Posterior vena cava (tissue), 2 donors: ENCODE results near the gene ZNF134. TPM values are rescaled to one million over a fixed set of nuclear protein-coding genes. Genes with fewer than 3 reads are reported as not detected.

Experiments used
- DNase-seq: peaks from one replicate; pipeline ENCODE4 v3.0.0-alpha.2; 2020; ENCODE audit warnings: low spot score
- intact Hi-C, 2 donors: fragments of 100-400 bp; cut with DNase I; formaldehyde crosslinking; loops; one replicate each; pipeline versions ENCODE4 v1.14.1 to v1.14.2; 2022 to 2023
- long read RNA-seq, 2 donors: library from polyadenylated mRNA; unstranded; transcript quantifications; one replicate each; pipeline ENCODE4 v2.0.0, GENCODE V29; 2020 to 2021
- total RNA-seq, 2 donors: library from RNA; stranded (reverse); fragmentation: NEBNext Ultra II Directional; extraction: Animal tissue kit (Norgen Biotek cat#: 25700); gene quantifications; one replicate each; pipeline ENCODE4 v1.2.1, GENCODE V29; 2021
- donor health status: DM: yes; HTN: yes; CAD: no.
- donor health status: DM: yes; HTN: yes; CAD: no.

ZNF134 gene
- 10 to 100 TPM; 14.9 to 18.0 TPM for total RNA-seq
- long read RNA-seq, donor 1, full-length matches to known transcripts = 9 of 12 reads
- long read RNA-seq, donor 1, partial matches to known transcripts = 0 of 12 reads
- long read RNA-seq, donor 1, other reads (novel, unspliced or antisense) = 3 of 12 reads
- long read RNA-seq, donor 2, full-length matches to known transcripts = 25 of 28 reads
- long read RNA-seq, donor 2, partial matches to known transcripts = 0 of 28 reads
- long read RNA-seq, donor 2, other reads (novel, unspliced or antisense) = 3 of 28 reads

GRCh38 chr19:57613941-57614743 lies at the start of gene ZNF134:
TSS of gene ZNF134 (plus strand) at chr19:57614242. CDS start at chr19:57619469, 5,227 bp downstream.
- intact Hi-C loops = no loop called here

GRCh38 chr19:57566396-57567265 lies 47.4 kb upstream of the ZNF134 start:
- no peak for DNase-seq
- intact Hi-C loops = no loop called here

More at GRCh38 chr19:57613941-57614743, at the start of gene ZNF134:
- DNase-seq = peak; percentile 98

GRCh38 chr19:57570707-57571106 lies 43.3 kb upstream of the ZNF134 start:
- DNase-seq = no peak
- intact Hi-C loops = no loop called here

- DNase-seq = no peak
- intact Hi-C loops = no loop called here
Observed at GRCh38 chr19:57572415-57572947, 41.6 kb upstream of the ZNF134 start.

- DNase-seq = no peak
- intact Hi-C loops = no loop called here
Observed at GRCh38 chr19:57576661-57577060, 37.4 kb upstream of the ZNF134 start.

GRCh38 chr19:57578487-57579205 lies 35.4 kb upstream of the ZNF134 start, which contains the start of gene ZNF416:
TSS of gene ZNF416 (minus strand) at chr19:57578911. CDS start at chr19:57578704, 207 bp downstream.
- DNase-seq = peak; percentile 98
- intact Hi-C loops = no loop called here

- peak; percentile 72 for DNase-seq
- intact Hi-C loops = no loop called here
Observed at GRCh38 chr19:57583104-57583520, 30.9 kb upstream of the ZNF134 start.

- intact Hi-C loops = no loop called here
- peak; percentile 95 for DNase-seq
Observed at GRCh38 chr19:57583521-57584416, 30.3 kb upstream of the ZNF134 start, which contains the start of gene ZIK1. TSS of gene ZIK1 (plus strand) at chr19:57584145. CDS start at chr19:57584357, 212 bp downstream.

- intact Hi-C loops = no loop called here
- DNase-seq = no peak
Observed at GRCh38 chr19:57587529-57587928, 26.5 kb upstream of the ZNF134 start.

GRCh38 chr19:57599377-57599760 lies 14.7 kb upstream of the ZNF134 start:
- DNase-seq = no peak
- intact Hi-C loops = no loop called here

- DNase-seq = peak; percentile 97
- intact Hi-C loops = no loop called here
Observed at GRCh38 chr19:57599761-57600383, 14.2 kb upstream of the ZNF134 start, which contains the start of gene ZNF530. TSS of gene ZNF530 (plus strand) at chr19:57599885. CDS start at chr19:57604346, 4,461 bp downstream.

- DNase-seq = no peak
- intact Hi-C loops = no loop called here
Observed at GRCh38 chr19:57606931-57607330, 7.1 kb upstream of the ZNF134 start.

- DNase-seq = no peak
- intact Hi-C loops = no loop called here
Observed at GRCh38 chr19:57611113-57611512, 2.9 kb upstream of the ZNF134 start.

- intact Hi-C loops = no loop called here
- no peak for DNase-seq
Observed at GRCh38 chr19:57615346-57615745, 1.3 kb downstream of the ZNF134 start.

GRCh38 chr19:57620673-57621348 lies 6.8 kb downstream of the ZNF134 start:
- intact Hi-C loops = no loop called here
- DNase-seq = no peak

GRCh38 chr19:57623091-57623490 lies 9.0 kb downstream of the ZNF134 start:
- no peak for DNase-seq
- intact Hi-C loops = no loop called here
